H1 (cell line): Measurements from ENCODE around the gene CNDP1. TPM values are rescaled to one million over a fixed set of nuclear protein-coding genes. Genes with fewer than 3 reads are reported as not detected.

Experiments used
- CTCF ChIA-PET: fragments of 300-600 bp; sonication (Branson Sonifier 250); formaldehyde crosslinking; loops from one replicate; lab custom pipeline; 2021; ENCODE audit not compliant: partially characterized antibody; lab: Charles Lee
- POLR2A ChIA-PET: fragments of 300-600 bp; sonication (Branson Sonifier 250); formaldehyde crosslinking; loops from one replicate; lab custom pipeline; 2021; ENCODE audit warnings: inconsistent platforms; ENCODE audit not compliant: partially characterized antibody; lab: Charles Lee
- DNase-seq, 2 experiments: peaks; one replicate each; pipeline versions ENCODE4 v3.0.0 to v3.0.0-alpha.2; 2010 to 2022; ENCODE audit warnings: low spot score in 2 of 2, low read depth in 1 of 2, mixed read lengths in 1 of 2
- FAIRE-seq: peaks from 2 replicates; lab custom pipeline; 2011; peaks lifted over from hg19 to GRCh38; lab: Jason Lieb, UNC
- H2AFZ ChIP-seq: 2 replicates; pipeline ENCODE4 v1.8.1; 2012; ENCODE audit warnings: low read length, inconsistent platforms
- H2AK5ac ChIP-seq: 2 replicates; pipeline ENCODE4 v1.6.1; 2013; ENCODE audit warnings: low read depth, low read length
- H2BK120ac ChIP-seq: replicated peaks from 2 replicates; pipeline ENCODE3; 2013; ENCODE audit warnings: low read depth, low read length, inconsistent platforms
- H2BK12ac ChIP-seq: 2 replicates; pipeline ENCODE4 v1.6.1; 2013; ENCODE audit warnings: low read depth, low read length
- H2BK15ac ChIP-seq: 2 replicates; pipeline ENCODE4 v1.6.1; 2013; ENCODE audit warnings: low read length
- H2BK20ac ChIP-seq: 2 replicates; pipeline ENCODE4 v1.6.1; 2013; ENCODE audit warnings: low read length
- H2BK5ac ChIP-seq: 2 replicates; pipeline ENCODE4 v1.6.1; 2013; ENCODE audit warnings: low read depth, low read length
- H3K14ac ChIP-seq: 2 replicates; pipeline ENCODE4 v1.6.1; 2013; ENCODE audit warnings: inconsistent platforms; ENCODE audit not compliant: insufficient read length
- H3K18ac ChIP-seq: 2 replicates; pipeline ENCODE4 v1.6.1; 2013; ENCODE audit warnings: low read length; ENCODE audit errors: extremely low read depth
- H3K23ac ChIP-seq: 2 replicates; pipeline ENCODE4 v1.6.1; 2013; ENCODE audit warnings: inconsistent platforms; ENCODE audit not compliant: insufficient read length
- H3K23me2 ChIP-seq: 2 replicates; pipeline ENCODE4 v1.6.1; 2013; ENCODE audit warnings: low read depth, low read length
- H3K27ac ChIP-seq: 2 replicates; pipeline ENCODE4 v1.6.1; 2011; ENCODE audit warnings: low read depth, low read length, inconsistent platforms
- H3K27me3 ChIP-seq, 4 experiments: replicated peaks in 1 of 4; 1 replicate in 1 of 4; 2 replicates in 3 of 4; pipeline versions ENCODE4 v1.6.1 to v1.8.1; 2011 to 2013; ENCODE audit warnings: low read length in 3 of 4, mild to moderate bottlenecking in 3 of 4, inconsistent platforms in 2 of 4, mixed read lengths in 2 of 4, moderate library complexity in 1 of 4; ENCODE audit not compliant: control insufficient read depth in 3 of 4, insufficient read depth in 3 of 4; ENCODE audit errors: extremely low read depth in 1 of 4
- H3K36me3 ChIP-seq, 4 experiments: 2 replicates each; pipeline versions ENCODE4 v1.6.1 to v1.8.1; 2011 to 2013; ENCODE audit warnings: mild to moderate bottlenecking in 4 of 4, low read length in 3 of 4, moderate library complexity in 2 of 4, control low read depth in 1 of 4, inconsistent platforms in 1 of 4; ENCODE audit not compliant: insufficient read depth in 4 of 4, control insufficient read depth in 2 of 4
- H3K4ac ChIP-seq: replicated peaks from 2 replicates; pipeline ENCODE3; 2013; ENCODE audit warnings: low read length, low read depth, mixed read lengths, inconsistent platforms; ENCODE audit not compliant: insufficient read length
- H3K4me1 ChIP-seq, 4 experiments: replicated peaks in 1 of 4; 1 replicate in 1 of 4; 2 replicates in 3 of 4; pipeline versions ENCODE4 v1.6.1 to v1.8.1; 2011 to 2013; ENCODE audit warnings: low read length in 3 of 4, inconsistent platforms in 2 of 4, mixed read lengths in 1 of 4; ENCODE audit not compliant: insufficient read depth in 4 of 4, control insufficient read depth in 3 of 4
- H3K4me2 ChIP-seq, 2 experiments: 2 replicates each; pipeline versions ENCODE4 v1.6.1 to v1.8.1; 2011 to 2013; ENCODE audit warnings: low read depth in 2 of 2, low read length in 2 of 2, control low read depth in 1 of 2, inconsistent platforms in 1 of 2, mild to moderate bottlenecking in 1 of 2; ENCODE audit not compliant: insufficient read depth in 1 of 2
- H3K4me3 ChIP-seq, 4 experiments: fragments of 200-600, 300-600 bp in 1 of 4; sonication (generic), shearing (Covaris generic), sonication (Bioruptor Twin) in 1 of 4; 2 replicates each; pipeline versions ENCODE4 v1.5.1 to v1.8.1; 2011 to 2016; ENCODE audit warnings: low read length in 4 of 4, low read depth in 3 of 4, control low read depth in 2 of 4, inconsistent platforms in 2 of 4, mild to moderate bottlenecking in 2 of 4, mixed read lengths in 1 of 4, moderate library complexity in 1 of 4; ENCODE audit not compliant: insufficient read depth in 2 of 4; ENCODE audit errors: extremely low read depth in 1 of 4
- H3K56ac ChIP-seq: replicated peaks from 2 replicates; pipeline ENCODE3; 2013; ENCODE audit warnings: low read depth, mild to moderate bottlenecking, mixed read lengths, low read length, inconsistent platforms; ENCODE audit not compliant: insufficient read length
- H3K79me1 ChIP-seq: 2 replicates; pipeline ENCODE4 v1.6.1; 2013; ENCODE audit warnings: low read depth, low read length, control low read depth
- H3K79me2 ChIP-seq, 2 experiments: 2 replicates each; pipeline versions ENCODE4 v1.6.1 to v1.8.1; 2012 to 2013; ENCODE audit warnings: low read length in 2 of 2, mild to moderate bottlenecking in 2 of 2, inconsistent platforms in 1 of 2; ENCODE audit not compliant: insufficient read depth in 2 of 2, control insufficient read depth in 1 of 2
- H3K9ac ChIP-seq, 4 experiments: replicated peaks in 1 of 4; 1 replicate in 1 of 4; 2 replicates in 3 of 4; pipeline versions ENCODE4 v1.6.1 to v1.8.1; 2011 to 2013; ENCODE audit warnings: low read depth in 3 of 4, low read length in 3 of 4, control low read depth in 2 of 4, mild to moderate bottlenecking in 2 of 4, moderate library complexity in 2 of 4, inconsistent platforms in 1 of 4; ENCODE audit errors: extremely low read depth in 1 of 4
- H3K9me3 ChIP-seq, 2 experiments: 2 replicates each; pipeline versions ENCODE4 v1.6.1 to v1.8.1; 2012 to 2013; ENCODE audit warnings: mild to moderate bottlenecking in 2 of 2, moderate library complexity in 2 of 2, control low read depth in 1 of 2, inconsistent platforms in 1 of 2, low read depth in 1 of 2, low read length in 1 of 2, mixed read lengths in 1 of 2; ENCODE audit not compliant: insufficient read depth in 2 of 2
- H4K20me1 ChIP-seq, 2 experiments: replicated peaks in 1 of 2; 2 replicates each; pipeline versions ENCODE3 to v1.8.1; 2011 to 2013; ENCODE audit warnings: inconsistent platforms in 2 of 2, low read length in 2 of 2, mild to moderate bottlenecking in 1 of 2; ENCODE audit not compliant: insufficient read depth in 2 of 2, control insufficient read depth in 1 of 2
- H4K5ac ChIP-seq: 2 replicates; pipeline ENCODE4 v1.6.1; 2013; ENCODE audit warnings: low read length, low read depth, mixed read lengths, inconsistent platforms; ENCODE audit not compliant: insufficient read length
- H4K8ac ChIP-seq: 2 replicates; pipeline ENCODE4 v1.8.0; 2013; ENCODE audit warnings: mild to moderate bottlenecking, moderate library complexity, low read length, inconsistent platforms; ENCODE audit not compliant: insufficient read depth; ENCODE audit errors: extremely low read depth
- H4K91ac ChIP-seq: replicated peaks from 2 replicates; pipeline ENCODE3; 2013; ENCODE audit warnings: low read length, mixed read lengths, inconsistent platforms; ENCODE audit not compliant: insufficient read length
- BCL11A ChIP-seq, 2 experiments: IDR thresholded peaks; one replicate each; pipeline ENCODE4 v1.6.1; 2011; ENCODE audit warnings: low read depth in 2 of 2, low read length in 2 of 2, mild to moderate bottlenecking in 2 of 2
- EP300 ChIP-seq, 2 experiments: IDR thresholded peaks; 1 replicate in 1 of 2; 2 replicates in 1 of 2; pipeline ENCODE4 v1.6.1; 2011 to 2012; ENCODE audit warnings: low read depth in 2 of 2, low read length in 2 of 2, mild to moderate bottlenecking in 2 of 2, borderline replicate concordance in 1 of 2, inconsistent platforms in 1 of 2, moderate library complexity in 1 of 2
- HDAC6 ChIP-seq: IDR thresholded peaks from one replicate; pipeline ENCODE4 v1.7.1; 2012; ENCODE audit warnings: low read depth, mild to moderate bottlenecking, inconsistent platforms, low read length, moderate library complexity
- POLR2A ChIP-seq, 2 experiments: IDR thresholded peaks; 1 replicate in 1 of 2; 2 replicates in 1 of 2; pipeline ENCODE4 v1.6.1; 2011; ENCODE audit warnings: low read depth in 2 of 2, low read length in 2 of 2, mild to moderate bottlenecking in 2 of 2; ENCODE audit errors: control extremely low read depth in 1 of 2
- WGBS, 2 experiments: shearing (Covaris generic) in 1 of 2; methylation state at CpG; one replicate each; pipeline versions ENCODE4 v1.1.6 to v1.1.7; 2013 to 2015; ENCODE audit warnings: low lambda C conversion rate in 2 of 2, mixed read lengths in 2 of 2, inconsistent platforms in 1 of 2, low coverage in 1 of 2, missing lambda C conversion rate in 1 of 2; ENCODE audit not compliant: insufficient replicate concordance in 2 of 2, insufficient coverage in 1 of 2, insufficient read length in 1 of 2; ENCODE audit errors: extremely low coverage in 1 of 2, missing lambda C conversion rate in 1 of 2; 5-methylcytosine and 5-hydroxymethylcytosine counted together
- polyA plus RNA-seq, 7 experiments: library from polyadenylated mRNA; depleted of rRNA in 3 of 7; stranded (reverse) in 5 of 7; unstranded in 2 of 7; fragments of >200 nt in 5 of 7; fragments of 200-250 nt in 2 of 7; gene quantifications; 1 replicate in 5 of 7; 2 replicates in 1 of 7; 4 replicates in 1 of 7; pipeline versions ENCODE4 v1.2.1 to v1.2.3, GENCODE V29; 2011 to 2013; ENCODE audit warnings: missing spikeins in 2 of 7, mixed read lengths in 2 of 7
- total RNA-seq: library from RNA; stranded (reverse); fragmentation: NEBNext Ultra II Directional; extraction: Animal tissue kit (Norgen Biotek cat#: 25700); gene quantifications from 2 replicates; pipeline ENCODE4 v1.2.1, GENCODE V29; 2021

The CNDP1 gene
- total and polyA plus RNA-seq, 2 of the 8 experiments (the other 6 are each of a cell fraction or from before 2014, with no cell fraction given) = 0.09 TPM; not detected in 1

GRCh38 chr18:74507927-74508326 is 26.4 kb upstream of the CNDP1 start:
- H2BK12ac ChIP-seq = no peak overlapping the region
- H4K20me1 ChIP-seq = peaks cover 17% of the 10 kb centered on the region in 2 experiments
- no peak overlapping the region for H2AK5ac ChIP-seq
- 95% methylated on average over 14 of the region's 14 CpGs; no CpG with 5 or more reads in 1 of the 2 experiments for WGBS, 2 experiments
- no peak overlapping the region for H4K8ac ChIP-seq
- no peak overlapping the region for H2BK5ac ChIP-seq
- H2BK120ac ChIP-seq = no peak overlapping the region
- H4K5ac ChIP-seq = no peak overlapping the region
- no peak overlapping the region for H3K9ac ChIP-seq
- H3K4ac ChIP-seq = no peak overlapping the region
- no peak overlapping the region for H2AFZ ChIP-seq
- no peak overlapping the region for H3K4me3 ChIP-seq
- POLR2A ChIA-PET = interaction anchor here (1.3 to 4.6 kb wide), 3 partner anchors 9 to 14 kb away, joined by 4 to 31 read pairs (median 5); partner anchors contain the start of gene CNDP2
- peaks cover 0 to 3% (median 2%) of the 10 kb centered on the region in 4 experiments; a peak in 4 of 7 replicates for H3K4me1 ChIP-seq
- H3K18ac ChIP-seq = no peak overlapping the region
- TF ChIP-seq HDAC6 (no peak), EP300 (IDR thresholded peaks at IDR 0.05; ENCODE audit: borderline replicate concordance in 1 of 2, low read depth in 2 of 2, low read length in 2 of 2) (no peak), POLR2A (IDR thresholded peaks at IDR 0.05; ENCODE audit: control extremely low read depth in 1 of 2, low read depth in 2 of 2, low read length in 2 of 2) (no peak), BCL11A (IDR thresholded peaks at IDR 0.05; ENCODE audit: low read depth in 2 of 2, low read length in 2 of 2) (no peak)
- TF ChIP-seq, all 59 proteins: peak for 0
- no peak for DNase-seq
- Histone ChIP-seq H3K27me3 (no peaks in the 10 kb centered on the region), H3K4me2 (no peak overlapping the region), H3K79me1 (peaks cover 9% of the 10 kb centered on the region), H3K9me3 (no peaks in the 10 kb centered on the region), H2BK15ac (no peak overlapping the region), H3K27ac (no peak overlapping the region), H2BK20ac (no peak overlapping the region), H3K56ac (no peak overlapping the region), H3K23me2 (no peaks in the 10 kb centered on the region), H3K79me2 (no peaks in the 10 kb centered on the region; a peak in 1 of 4 replicates), H4K91ac (no peak overlapping the region), H3K14ac (no peak overlapping the region), H3K36me3 (peaks cover 20 to 86% (median 61%) of the 10 kb centered on the region in 4 experiments), H3K23ac (no peak overlapping the region)
- CTCF ChIA-PET = interaction anchor here (1.5 kb wide), 1 partner anchor 310 kb away, joined by 4 read pairs; no protein-coding TSS in a partner anchor
- FAIRE-seq = no peak
